Ovary (tissue), 9 donors: ENCODE data around the gene KLHDC8A. TPM values are rescaled to one million over a fixed set of nuclear protein-coding genes. Genes with fewer than 3 reads are reported as not detected.

ENCODE experiments used
- DNase-seq, 5 donors: peaks; one replicate each; pipeline ENCODE4 v3.0.0-alpha.2; 2019 to 2020
- H3K27ac ChIP-seq, 2 donors: fragments of 200-600 bp; one replicate each; pipeline versions ENCODE4 v1.5.1 to v1.8.0; 2019 to 2022
- H3K27me3 ChIP-seq: fragments of 200-600 bp; one replicate; pipeline ENCODE4 v1.8.0; 2022
- H3K36me3 ChIP-seq: fragments of 200-600 bp; sonication (generic); one replicate; pipeline ENCODE4 v1.5.1; 2019
- H3K4me1 ChIP-seq: one replicate; pipeline ENCODE4 v1.8.1; 2013; ENCODE audit warnings: mild to moderate bottlenecking, moderate library complexity; ENCODE audit not compliant: insufficient read depth
- H3K4me3 ChIP-seq: fragments of 200-600 bp; sonication (generic); one replicate; pipeline ENCODE4 v1.5.1; 2017
- H3K9me3 ChIP-seq, 2 donors: fragments of 200-600 bp in 1 of 2; sonication (generic) in 1 of 2; one replicate each; pipeline versions ENCODE4 v1.5.1 to v1.8.1; 2013 to 2019; ENCODE audit warnings: mild to moderate bottlenecking in 1 of 2, moderate library complexity in 1 of 2
- EP300 ChIP-seq: sonication (generic); formaldehyde crosslinking; IDR thresholded peaks from one replicate; pipeline ENCODE4 v1.6.1; 2017; ENCODE audit warnings: antibody characterized with exemption
- POLR2A ChIP-seq: fragments of 450-650 bp; IDR thresholded peaks from one replicate; pipeline ENCODE4 v1.6.1; 2017; ENCODE audit warnings: antibody characterized with exemption, mild to moderate bottlenecking, moderate library complexity
- WGBS, 3 donors: extraction: QIAGEN DNeasy Blood & Tissue Kit in 1 of 3; methylation state at CpG; one replicate each; pipeline versions ENCODE4 v1.1.5 to v1.1.7; 2013 to 2017; 5-methylcytosine and 5-hydroxymethylcytosine counted together
- intact Hi-C, 4 donors: fragments of 100-400 bp; cut with DNase I; formaldehyde crosslinking; loops; one replicate each; pipeline versions ENCODE4 v1.11.0 to v1.15.1; 2022 to 2023
- polyA plus RNA-seq, 2 donors: library from polyadenylated mRNA; stranded (reverse); fragments of 200-250 nt in 1 of 2; fragments of 350-450 nt in 1 of 2; fragmentation: Illumina TruSeq in 1 of 2; extraction: RNeasy Lipid Tissue Mini Kit (QIAGEN cat#74804) in 1 of 2; gene quantifications; one replicate each; pipeline ENCODE4 v1.2.3, GENCODE V29; 2013 to 2014
- total RNA-seq, 7 donors: library from RNA; depleted of rRNA in 2 of 7; stranded (reverse); fragments of >200 nt in 2 of 7; fragmentation: NEBNext Ultra II Directional in 3 of 7; extraction: Animal tissue kit (Norgen Biotek cat#: 25700) in 3 of 7; gene quantifications; one replicate each; pipeline versions ENCODE4 v1.1.0 to v1.2.4, GENCODE V29; 2016 to 2023
- TF ChIP-seq, protein P1 (sequence below), 3 donors: fragments of 450-650 bp in 2 of 3; fragments of 200-600 bp in 1 of 3; IDR thresholded peaks; one replicate each; pipeline versions ENCODE4 v1.5.1 to v1.8.0; 2016 to 2022; ENCODE audit warnings: antibody characterized with exemption in 3 of 3, mild to moderate bottlenecking in 1 of 3
- donor health status: DM: no; HTN: no; CAD: no; lungs with moderate emphysema.
- donor health status: DM: no; HTN: no; CAD: no.
- donor health status: Bipolar disorder and iron deficiency.
- donor health status: DM: yes; HTN: yes; CAD: no.
- donor health status: DM: no; HTN: no; CAD: no.
- donor health status: DM: yes; HTN: yes; CAD: no.

The KLHDC8A gene
- total and polyA plus RNA-seq, 9 donors: 111 to 457 (median 270) TPM

DNA sequence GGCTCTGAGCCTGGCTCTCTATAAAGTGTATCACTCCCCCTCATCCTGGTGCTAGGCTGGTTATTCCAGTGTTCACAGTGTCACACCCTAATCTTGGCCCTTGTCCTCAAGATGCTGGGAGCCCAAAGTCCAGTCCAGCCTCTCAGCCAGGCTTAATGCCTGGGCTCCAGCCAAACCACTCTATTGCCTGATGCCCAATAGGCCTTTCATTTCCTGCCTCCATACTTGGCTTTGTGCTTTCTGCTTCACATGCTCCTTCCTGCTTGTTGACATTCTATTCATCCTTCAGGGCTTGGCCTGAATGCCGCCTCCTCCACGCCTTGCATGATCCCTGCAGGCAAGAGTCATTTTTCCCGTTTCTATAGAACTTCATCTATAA, 1.7 kb downstream of the KLHDC8A start:
- intact Hi-C loops: loop anchor here in 3 of 4 donors (5.0 to 10.0 kb wide), 3 partner anchors 80 to 132 kb away; no protein-coding TSS in a partner anchor
- Histone ChIP-seq H3K4me3 (peak overlapping the region; percentile 46), H3K36me3 (no peaks in the 10 kb centered on the region), H3K27ac (peak overlapping the region in 1 of 2 donors; percentile 84), H3K4me1 (peaks cover 10% of the 10 kb centered on the region), H3K9me3 (no peaks in the 10 kb centered on the region), H3K27me3 (no peaks in the 10 kb centered on the region)
- WGBS, 3 donors: 8 to 23% (median 14%) methylated on average over 3 of the region's 3 CpGs
- peak in 2 of 5 donors; percentile 65 for DNase-seq
- no peak for TF ChIP-seq EP300
- no peak for TF ChIP-seq POLR2A
- TF ChIP-seq, protein P1, sequence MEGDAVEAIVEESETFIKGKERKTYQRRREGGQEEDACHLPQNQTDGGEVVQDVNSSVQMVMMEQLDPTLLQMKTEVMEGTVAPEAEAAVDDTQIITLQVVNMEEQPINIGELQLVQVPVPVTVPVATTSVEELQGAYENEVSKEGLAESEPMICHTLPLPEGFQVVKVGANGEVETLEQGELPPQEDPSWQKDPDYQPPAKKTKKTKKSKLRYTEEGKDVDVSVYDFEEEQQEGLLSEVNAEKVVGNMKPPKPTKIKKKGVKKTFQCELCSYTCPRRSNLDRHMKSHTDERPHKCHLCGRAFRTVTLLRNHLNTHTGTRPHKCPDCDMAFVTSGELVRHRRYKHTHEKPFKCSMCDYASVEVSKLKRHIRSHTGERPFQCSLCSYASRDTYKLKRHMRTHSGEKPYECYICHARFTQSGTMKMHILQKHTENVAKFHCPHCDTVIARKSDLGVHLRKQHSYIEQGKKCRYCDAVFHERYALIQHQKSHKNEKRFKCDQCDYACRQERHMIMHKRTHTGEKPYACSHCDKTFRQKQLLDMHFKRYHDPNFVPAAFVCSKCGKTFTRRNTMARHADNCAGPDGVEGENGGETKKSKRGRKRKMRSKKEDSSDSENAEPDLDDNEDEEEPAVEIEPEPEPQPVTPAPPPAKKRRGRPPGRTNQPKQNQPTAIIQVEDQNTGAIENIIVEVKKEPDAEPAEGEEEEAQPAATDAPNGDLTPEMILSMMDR (IDR thresholded peaks at IDR 0.05): no peak

DNA sequence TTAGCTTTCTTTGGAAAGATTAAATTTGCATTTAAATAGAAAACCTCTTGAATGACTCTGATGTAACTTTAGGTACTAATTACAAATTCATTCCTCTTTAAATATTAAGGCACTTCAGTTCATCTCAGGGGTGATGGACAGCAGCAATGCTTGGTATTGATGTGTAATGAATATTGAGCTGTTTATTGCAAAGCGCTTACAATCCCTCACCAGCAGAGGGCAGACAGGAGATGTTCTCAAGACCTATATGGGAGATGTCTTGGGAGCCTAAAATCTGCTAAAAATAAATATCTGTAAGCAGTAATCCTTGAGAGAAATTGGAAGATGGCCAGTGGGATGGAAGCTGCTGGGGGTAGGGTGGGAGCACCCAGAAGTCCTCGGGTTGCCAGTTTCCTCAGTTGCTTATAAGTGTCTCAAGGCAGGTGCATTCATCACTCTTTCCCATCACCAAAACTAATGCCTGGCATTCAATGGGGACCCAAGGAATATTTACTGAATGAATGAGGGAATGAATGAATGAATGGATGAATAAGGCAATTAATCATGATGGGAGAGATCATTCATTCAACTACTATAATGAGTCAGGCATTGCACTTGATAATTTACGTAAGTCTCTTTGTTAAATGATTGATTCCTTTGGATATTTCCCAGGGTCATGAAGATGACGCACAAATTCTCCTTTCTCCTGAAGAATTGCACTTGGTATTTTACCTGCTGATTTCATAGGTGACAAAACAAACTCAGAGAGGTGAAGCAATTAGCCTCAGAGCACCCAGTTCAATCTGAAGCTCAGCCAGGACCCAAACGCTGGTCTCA, 2.3 kb downstream of the KLHDC8A start:
- Histone ChIP-seq H3K27me3 (no peaks in the 10 kb centered on the region), H3K9me3 (no peaks in the 10 kb centered on the region), H3K36me3 (no peaks in the 10 kb centered on the region), H3K4me1 (peaks cover 9% of the 10 kb centered on the region), H3K4me3 (peak overlapping the region; percentile 46), H3K27ac (peak overlapping the region in 1 of 2 donors; percentile 84)
- WGBS, 3 donors: 11 to 16% (median 12%) methylated on average over 5 of the region's 5 CpGs
- DNase-seq: peak in 3 of 5 donors; percentile 63 to 81 (median 77)
- no peak for TF ChIP-seq EP300
- TF ChIP-seq POLR2A: no peak
- TF ChIP-seq, protein P1 (IDR thresholded peaks at IDR 0.05): peak; percentile 70 to 88 (median 86)
- intact Hi-C loops: loop anchor here in 3 of 4 donors (5.0 to 10.0 kb wide), 4 partner anchors 33 to 133 kb away; no protein-coding TSS in a partner anchor

DNA sequence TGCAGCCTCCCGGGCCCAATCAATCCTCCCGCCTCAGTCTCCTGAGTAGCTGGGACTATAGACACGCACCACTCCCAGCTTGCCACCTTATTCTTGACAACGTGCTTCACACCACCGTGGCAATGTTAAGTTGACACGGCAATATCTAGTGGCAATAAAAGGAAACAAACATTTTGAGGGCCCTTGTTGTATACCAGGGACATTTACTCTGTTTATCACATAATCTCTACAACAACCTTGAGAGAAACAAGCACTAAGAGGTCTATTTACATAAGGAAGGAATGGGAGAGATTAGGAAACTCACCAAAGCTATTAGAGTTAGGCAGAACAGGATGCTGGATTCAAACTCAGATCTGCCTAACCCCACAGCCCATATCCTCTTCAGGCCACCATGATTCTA, 3.1 kb downstream of the KLHDC8A start:
- H3K4me1 ChIP-seq: peaks cover 16% of the 10 kb centered on the region
- no peaks in the 10 kb centered on the region for H3K36me3 ChIP-seq
- H3K27ac ChIP-seq: peak overlapping the region in 1 of 2 donors; percentile 84
- TF ChIP-seq EP300: no peak
- TF ChIP-seq, protein P1 (IDR thresholded peaks at IDR 0.05): no peak
- TF ChIP-seq POLR2A: no peak
- WGBS, 3 donors: 18 to 56% (median 40%) methylated on average over 6 of the region's 6 CpGs
- H3K4me3 ChIP-seq: no peak overlapping the region
- no peak for DNase-seq
- no peaks in the 10 kb centered on the region for H3K27me3 ChIP-seq
- no peaks in the 10 kb centered on the region for H3K9me3 ChIP-seq
- intact Hi-C loops: loop anchor here in 2 of 4 donors (5.0 to 10.0 kb wide), 2 partner anchors 34 to 81 kb away; no protein-coding TSS in a partner anchor

DNA sequence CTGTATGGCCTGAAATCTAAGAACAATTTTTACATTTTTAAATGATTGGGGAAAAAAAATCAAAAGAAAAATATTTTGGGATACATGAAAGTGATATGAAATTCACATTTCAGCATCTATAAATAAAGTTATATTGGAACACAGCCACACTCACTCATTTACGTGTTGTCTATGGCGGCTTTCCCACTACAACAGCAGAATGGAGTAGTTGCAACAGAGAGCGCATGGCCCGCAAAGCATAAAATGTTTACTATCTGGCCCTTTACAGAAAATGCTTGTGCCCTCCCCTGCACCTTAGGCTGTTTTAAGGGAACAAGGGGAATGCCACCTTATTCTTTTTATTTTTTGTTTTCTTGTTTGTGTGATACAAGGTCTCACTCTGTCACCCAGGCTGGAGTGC, 3.5 kb downstream of the KLHDC8A start:
- Histone ChIP-seq H3K36me3 (no peaks in the 10 kb centered on the region), H3K27ac (peak overlapping the region in 1 of 2 donors; percentile 84), H3K4me3 (no peak overlapping the region), H3K4me1 (peaks cover 16% of the 10 kb centered on the region), H3K9me3 (no peaks in the 10 kb centered on the region), H3K27me3 (no peaks in the 10 kb centered on the region)
- DNase-seq: no peak
- intact Hi-C loops: loop anchor here in 2 of 4 donors (5.0 to 10.0 kb wide), 2 partner anchors 34 to 82 kb away; no protein-coding TSS in a partner anchor
- TF ChIP-seq, protein P1 (IDR thresholded peaks at IDR 0.05): no peak
- no peak for TF ChIP-seq POLR2A
- no peak for TF ChIP-seq EP300
- 34 to 60% (median 39%) methylated on average over 4 of the region's 4 CpGs for WGBS, 3 donors
